DMS 273 (cell line): Measurements from ENCODE around the gene RFX8.
"Not testable (repeated sequence)": the region's sequence is repeated elsewhere in the genome, so short reads cannot be mapped to it uniquely, and the experiment has no call there.

ENCODE experiments used
- DNase-seq: peaks from one replicate; lab custom pipeline; 2025; ENCODE audit not compliant: unreplicated experiment; lab: John Stamatoyannopoulos, UW

Gene RFX8

GRCh38 chr2:101442042-101442666 is 32.8 kb downstream of the RFX8 start:
- no peak for DNase-seq

GRCh38 chr2:101440127-101440738 is 34.7 kb downstream of the RFX8 start:
- peak; percentile 74 for DNase-seq

GRCh38 chr2:101439716-101440115 is 35.2 kb downstream of the RFX8 start:
- no peak for DNase-seq

- DNase-seq: not testable (repeated sequence)
Measured at GRCh38 chr2:101438555-101438954, 36.4 kb downstream of the RFX8 start.

- no peak for DNase-seq
Measured at GRCh38 chr2:101435001-101435862, 39.7 kb downstream of the RFX8 start.

- DNase-seq: no peak
Measured at GRCh38 chr2:101433465-101433864, 41.4 kb downstream of the RFX8 start.

GRCh38 chr2:101432411-101433181 is 42.3 kb downstream of the RFX8 start:
- no peak for DNase-seq

GRCh38 chr2:101431486-101431885 is 43.4 kb downstream of the RFX8 start:
- no peak for DNase-seq

GRCh38 chr2:101430156-101430555 is 44.8 kb downstream of the RFX8 start:
- no peak for DNase-seq

GRCh38 chr2:101429453-101429852 is 45.5 kb downstream of the RFX8 start:
- no peak for DNase-seq

GRCh38 chr2:101428422-101429176 is 46.3 kb downstream of the RFX8 start:
- DNase-seq: no peak

- DNase-seq: no peak
Measured at GRCh38 chr2:101427743-101428142, 47.2 kb downstream of the RFX8 start.

- DNase-seq: no peak
Measured at GRCh38 chr2:101427240-101427639, 47.7 kb downstream of the RFX8 start.

GRCh38 chr2:101426822-101427221 is 48.1 kb downstream of the RFX8 start:
- no peak for DNase-seq

GRCh38 chr2:101420623-101421022 is 54.3 kb downstream of the RFX8 start:
- DNase-seq: no peak

- DNase-seq: peak; percentile 83
Measured at GRCh38 chr2:101419096-101419663, 55.7 kb downstream of the RFX8 start.

- DNase-seq: no peak
Measured at GRCh38 chr2:101418460-101419095, 56.3 kb downstream of the RFX8 start.

GRCh38 chr2:101416609-101417008 is 58.3 kb downstream of the RFX8 start:
- DNase-seq: no peak

GRCh38 chr2:101415884-101416283 is 59.0 kb downstream of the RFX8 start:
- DNase-seq: no peak

GRCh38 chr2:101415220-101415619 is 59.7 kb downstream of the RFX8 start:
- peak; percentile 37 for DNase-seq
